H1 (cell line): Measurements from ENCODE around the gene MIDN. TPM values are rescaled to one million over a fixed set of nuclear protein-coding genes. Genes with fewer than 3 reads are reported as not detected.

Experiments used
- ATF2 ChIP-seq: IDR thresholded peaks from 2 replicates; pipeline ENCODE4 v1.6.1; 2012; ENCODE audit warnings: low read length, inconsistent platforms
- CBX5 ChIP-seq: fragments of 300-800, 300-1000 bp; sonication (generic); IDR thresholded peaks from 2 replicates; pipeline ENCODE4 v1.7.1; 2016; ENCODE audit warnings: antibody characterized with exemption, low read length, low read depth
- CBX8 ChIP-seq: fragments of 300-800, 300-1000 bp; sonication (generic); IDR thresholded peaks from 2 replicates; pipeline ENCODE4 v1.7.1; 2016; ENCODE audit warnings: low read depth, low read length, borderline replicate concordance
- CHD2 ChIP-seq: IDR thresholded peaks from 2 replicates; pipeline ENCODE4 v1.6.1; 2012; ENCODE audit warnings: low read length, improper control_type of control experiment
- CTCF ChIP-seq, 3 experiments: IDR thresholded peaks; 1 replicate in 2 of 3; 2 replicates in 1 of 3; pipeline versions ENCODE4 v1.5.1 to v1.6.1; 2011; ENCODE audit warnings: low read length in 3 of 3, mild to moderate bottlenecking in 3 of 3, inconsistent platforms in 2 of 3, low read depth in 1 of 3, moderate library complexity in 1 of 3; ENCODE audit not compliant: insufficient read depth in 1 of 3; ENCODE audit errors: control extremely low read depth in 1 of 3
- HDAC6 ChIP-seq: IDR thresholded peaks from one replicate; pipeline ENCODE4 v1.7.1; 2012; ENCODE audit warnings: low read depth, mild to moderate bottlenecking, inconsistent platforms, low read length, moderate library complexity
- KDM5A ChIP-seq: fragments of 200-600 bp; IDR thresholded peaks from 2 replicates; pipeline ENCODE4 v1.7.1; 2012; ENCODE audit warnings: mild to moderate bottlenecking, low read length, inconsistent platforms, mixed read lengths
- MAX ChIP-seq: IDR thresholded peaks from 2 replicates; pipeline ENCODE4 v1.6.1; 2012; ENCODE audit warnings: inconsistent platforms
- TAF1 ChIP-seq: IDR thresholded peaks from 2 replicates; pipeline ENCODE4 v1.6.1; 2011; ENCODE audit warnings: mild to moderate bottlenecking, low read depth, low read length
- YY1 ChIP-seq: IDR thresholded peaks from 2 replicates; pipeline ENCODE4 v1.6.1; 2011; ENCODE audit warnings: low read depth, mild to moderate bottlenecking, low read length
- polyA plus RNA-seq, 7 experiments: library from polyadenylated mRNA; depleted of rRNA in 3 of 7; stranded (reverse) in 5 of 7; unstranded in 2 of 7; fragments of >200 nt in 5 of 7; fragments of 200-250 nt in 2 of 7; gene quantifications; 1 replicate in 5 of 7; 2 replicates in 1 of 7; 4 replicates in 1 of 7; pipeline versions ENCODE4 v1.2.1 to v1.2.3, GENCODE V29; 2011 to 2013; ENCODE audit warnings: missing spikeins in 2 of 7, mixed read lengths in 2 of 7
- total RNA-seq: library from RNA; stranded (reverse); fragmentation: NEBNext Ultra II Directional; extraction: Animal tissue kit (Norgen Biotek cat#: 25700); gene quantifications from 2 replicates; pipeline ENCODE4 v1.2.1, GENCODE V29; 2021

The MIDN gene
- total and polyA plus RNA-seq, 2 of the 8 experiments (the other 6 are each of a cell fraction or from before 2014, with no cell fraction given), result 39.8 to 159 TPM

- TF ChIP-seq CTCF (IDR thresholded peaks at IDR 0.05; ENCODE audit: control extremely low read depth in 1 of 3, insufficient read depth in 1 of 3, low read depth in 1 of 3, low read length in 3 of 3) (no peak), KDM5A (no peak), YY1 (no peak), MAX (no peak), TAF1 (no peak), CHD2 (no peak), HDAC6 (no peak), CBX8 (no peak), CBX5 (no peak), ATF2 (no peak)
These were observed 38.2 kb upstream of the MIDN start (continued) for GRCh38 chr19:1210227-1210538.
